CD4-positive, alpha-beta T cell treated with Interleukin-15 for 4 hours (primary cell): ENCODE results near the gene CCNQ.
"Not testable (repeated sequence)": the region's sequence is repeated elsewhere in the genome, so short reads cannot be mapped to it uniquely, and the experiment has no call there.

ENCODE experiments used
- DNase-seq: peaks from one replicate; pipeline ENCODE4 v3.0.0-alpha.2; 2020; ENCODE audit warnings: low spot score

The CCNQ gene

DNA sequence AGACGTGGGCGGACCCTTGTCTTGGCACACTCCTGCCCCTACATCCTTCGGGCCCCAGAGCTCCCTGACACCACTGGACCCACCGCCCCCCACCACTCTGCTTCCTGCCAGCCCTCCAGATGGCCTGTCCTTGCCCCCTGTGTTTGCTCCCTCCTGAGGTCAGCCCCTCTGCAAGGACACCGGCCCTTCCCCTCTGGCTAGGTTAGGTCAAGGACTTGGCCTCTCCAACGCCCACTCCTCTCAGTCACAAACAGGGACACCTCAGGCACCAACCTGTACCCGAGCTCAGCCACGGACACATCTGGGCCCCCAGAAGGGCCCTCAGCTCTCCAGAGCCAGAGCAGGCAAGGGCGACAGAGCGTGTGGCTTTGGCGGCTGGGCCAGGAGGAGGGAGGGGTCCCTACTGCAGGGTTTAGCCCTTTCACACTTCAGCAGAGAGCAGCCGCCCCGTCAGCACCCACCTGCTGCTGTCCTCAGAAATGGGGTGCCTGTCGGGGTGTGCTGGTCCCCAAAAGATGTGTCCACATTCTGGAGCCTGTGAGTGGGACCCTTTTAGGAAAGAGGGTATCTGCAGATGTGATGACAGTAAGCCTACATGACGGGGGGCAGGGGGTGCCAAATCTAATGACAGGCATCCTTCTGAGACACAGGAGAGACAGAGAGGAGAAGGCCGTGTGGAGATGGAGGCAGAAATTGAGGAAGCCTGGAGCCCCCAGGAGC, 24.5 kb upstream of the CCNQ start:
- DNase-seq = no peak

DNA sequence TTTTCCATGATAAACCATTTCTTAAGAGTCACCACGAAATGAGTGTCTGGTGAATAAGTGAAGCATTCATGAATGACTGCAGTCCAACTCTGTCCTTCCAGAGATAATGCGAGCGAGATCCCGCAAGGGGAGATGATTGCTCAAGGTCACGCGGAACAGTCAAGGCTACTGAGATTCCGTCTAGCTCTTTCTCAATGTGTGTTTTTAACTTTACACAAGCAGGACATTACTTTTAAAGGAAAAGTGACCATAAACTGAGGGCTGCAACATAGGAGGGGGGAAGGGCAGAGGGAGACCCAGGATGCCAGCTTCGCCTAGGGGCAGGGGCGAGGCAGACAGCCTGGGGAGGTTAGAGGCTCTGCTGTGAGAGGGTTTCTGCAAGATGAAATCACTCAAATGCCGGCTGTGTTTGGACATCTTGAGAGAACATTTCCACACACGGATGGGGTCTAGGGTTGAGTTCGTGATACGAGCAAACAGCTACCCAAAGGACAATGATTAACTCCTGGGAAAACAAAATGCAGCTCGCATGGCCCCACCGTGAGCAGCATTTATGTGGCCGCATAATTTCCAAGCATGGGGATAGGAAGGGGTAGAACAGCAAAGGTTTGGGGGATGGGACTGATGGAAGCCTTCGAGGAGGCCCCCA, 23.8 kb upstream of the CCNQ start:
- no peak for DNase-seq

DNA sequence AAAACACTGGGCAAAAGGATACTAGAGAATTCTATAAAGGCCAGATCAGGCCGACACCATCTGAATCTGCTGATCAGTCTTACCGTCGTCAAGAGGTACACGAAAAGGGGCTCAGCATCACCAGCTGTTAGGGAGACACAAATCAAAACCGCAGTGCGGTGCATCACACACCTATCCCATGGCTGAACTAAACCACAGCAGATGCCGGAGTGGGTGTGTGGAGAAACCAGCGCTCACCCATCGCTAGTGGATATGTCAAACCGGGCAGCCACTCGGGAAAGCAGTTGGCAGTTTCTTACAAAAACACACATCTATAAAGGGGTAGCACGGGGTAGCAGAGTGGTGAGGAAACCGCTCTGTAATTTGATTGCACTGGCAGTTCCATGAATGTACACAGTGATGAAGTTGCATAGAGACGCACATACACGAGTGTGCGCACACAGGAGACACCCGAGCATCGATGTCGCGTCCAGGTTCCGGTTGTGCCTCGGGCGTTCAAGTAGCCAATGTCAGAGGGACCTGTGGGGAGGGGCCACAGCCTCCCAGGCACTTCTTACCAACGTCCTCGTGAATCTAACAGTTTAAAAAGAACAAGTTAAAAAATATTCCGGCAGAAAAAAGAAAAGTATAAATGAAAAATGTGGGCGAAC, 23.1 kb upstream of the CCNQ start:
- DNase-seq = no peak

DNA sequence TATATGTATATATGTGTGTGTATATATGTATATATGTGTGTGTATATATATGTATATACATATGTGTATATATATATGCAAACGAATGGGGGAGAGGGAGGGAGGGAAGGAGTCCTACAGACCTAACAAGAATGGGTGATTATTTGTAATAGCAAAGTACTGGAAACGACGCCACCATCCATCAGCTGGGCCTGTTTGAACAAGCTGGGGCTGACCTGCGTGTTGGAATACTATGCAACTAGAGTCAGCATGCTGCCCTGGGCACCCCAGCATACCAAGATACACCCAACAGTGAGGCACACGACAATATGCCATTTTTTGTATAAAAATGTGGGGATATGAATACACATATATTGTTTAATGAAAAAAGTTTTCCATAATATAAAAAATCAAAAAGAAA, 21.6 kb upstream of the CCNQ start:
- DNase-seq = no peak

DNA sequence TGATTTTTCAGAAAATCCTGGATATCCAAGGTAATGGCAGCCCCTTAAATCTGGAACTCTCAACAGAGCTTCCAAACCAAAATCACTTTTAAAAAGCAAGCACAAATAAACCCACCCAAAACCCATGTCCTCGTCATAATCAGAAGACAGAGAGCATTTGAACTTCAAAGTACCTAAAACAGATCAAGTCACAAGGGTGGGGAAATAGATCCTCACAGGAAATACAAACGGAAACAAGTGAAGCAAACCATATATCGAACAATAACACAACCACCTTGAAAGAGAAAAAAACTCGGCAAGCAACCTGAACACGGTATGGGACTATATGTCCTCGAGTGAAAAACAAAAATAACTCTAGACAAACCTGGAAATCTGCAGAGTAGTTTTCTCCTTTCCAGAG, 15.9 kb upstream of the CCNQ start:
- no peak for DNase-seq

DNA sequence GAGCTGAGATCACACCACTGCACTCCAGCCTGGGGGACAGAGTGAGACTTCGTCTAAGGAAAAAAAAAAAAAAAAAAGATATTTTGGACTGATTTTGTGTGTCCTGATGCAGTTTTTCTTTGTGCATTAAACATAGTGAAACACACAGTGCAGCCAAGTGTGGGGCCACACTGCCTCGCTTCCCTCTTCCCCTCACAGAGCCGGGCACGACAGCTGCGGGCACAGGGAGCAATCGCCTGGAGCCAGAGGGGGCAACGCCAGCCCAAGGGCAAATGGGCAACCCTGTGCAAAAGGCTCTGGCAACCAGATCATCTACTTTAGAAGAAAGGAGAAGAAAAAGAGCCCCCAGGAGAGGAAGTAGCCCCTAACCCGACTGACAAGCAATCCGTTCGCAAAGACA, 13.5 kb upstream of the CCNQ start:
- no peak for DNase-seq

DNA sequence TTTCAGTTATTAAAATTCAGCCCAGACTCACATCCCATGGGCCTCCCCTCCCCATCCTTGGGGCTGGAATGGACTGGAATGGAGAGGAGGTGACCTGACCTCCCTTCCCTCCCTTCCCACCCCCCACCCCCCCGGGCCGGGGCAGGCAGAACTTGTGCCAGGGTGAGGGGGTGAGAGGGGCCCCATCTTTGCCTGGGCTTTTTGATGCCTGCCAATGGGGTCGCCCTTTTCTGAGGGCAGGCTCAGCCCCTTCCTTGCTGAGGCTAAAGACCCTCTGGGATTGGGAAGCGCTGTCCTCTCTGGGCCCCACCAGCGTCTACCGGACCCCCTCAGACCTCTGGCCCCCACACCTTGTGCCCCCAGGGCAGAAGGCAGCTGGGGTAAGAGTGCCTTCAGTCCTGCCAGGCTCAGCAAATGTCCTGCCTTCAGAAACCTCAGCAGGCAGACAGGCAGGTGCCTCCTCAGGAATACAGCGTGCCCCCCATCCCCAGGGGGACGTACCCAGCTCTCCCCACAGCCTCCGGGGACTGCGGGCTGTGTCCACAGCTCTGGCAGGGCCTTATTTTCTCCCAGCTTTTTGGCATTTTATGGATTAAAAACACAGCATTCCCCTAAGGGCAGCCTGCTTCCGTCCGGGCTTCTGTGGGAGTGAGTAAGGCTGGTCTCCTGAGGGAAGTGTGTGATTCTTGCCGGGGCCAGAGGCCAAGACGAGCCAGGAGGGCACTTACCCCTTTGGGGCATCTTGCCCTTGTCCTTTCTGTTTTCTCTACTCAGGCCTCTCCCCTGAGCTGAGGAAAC, 12.6 kb upstream of the CCNQ start:
- DNase-seq = no peak

DNA sequence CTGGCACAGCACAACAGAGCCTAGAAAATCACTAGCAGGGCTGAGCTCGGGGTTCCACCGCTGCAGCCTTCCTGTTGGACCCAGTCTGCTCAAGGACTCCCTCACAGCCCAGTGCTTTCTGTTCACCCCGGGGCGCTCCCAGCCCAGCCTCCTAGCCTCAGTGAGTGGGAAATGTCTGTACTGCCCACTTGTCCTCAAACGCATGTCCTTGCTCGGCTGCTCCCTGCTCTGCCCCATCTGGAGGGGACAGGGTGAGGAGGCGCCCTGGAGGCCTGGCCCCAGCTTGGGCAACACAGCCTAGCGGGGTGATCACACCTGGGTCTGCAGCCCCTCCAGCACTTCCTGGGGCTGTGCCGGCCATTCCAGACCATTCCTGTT, 11.9 kb upstream of the CCNQ start:
- DNase-seq = no peak

DNA sequence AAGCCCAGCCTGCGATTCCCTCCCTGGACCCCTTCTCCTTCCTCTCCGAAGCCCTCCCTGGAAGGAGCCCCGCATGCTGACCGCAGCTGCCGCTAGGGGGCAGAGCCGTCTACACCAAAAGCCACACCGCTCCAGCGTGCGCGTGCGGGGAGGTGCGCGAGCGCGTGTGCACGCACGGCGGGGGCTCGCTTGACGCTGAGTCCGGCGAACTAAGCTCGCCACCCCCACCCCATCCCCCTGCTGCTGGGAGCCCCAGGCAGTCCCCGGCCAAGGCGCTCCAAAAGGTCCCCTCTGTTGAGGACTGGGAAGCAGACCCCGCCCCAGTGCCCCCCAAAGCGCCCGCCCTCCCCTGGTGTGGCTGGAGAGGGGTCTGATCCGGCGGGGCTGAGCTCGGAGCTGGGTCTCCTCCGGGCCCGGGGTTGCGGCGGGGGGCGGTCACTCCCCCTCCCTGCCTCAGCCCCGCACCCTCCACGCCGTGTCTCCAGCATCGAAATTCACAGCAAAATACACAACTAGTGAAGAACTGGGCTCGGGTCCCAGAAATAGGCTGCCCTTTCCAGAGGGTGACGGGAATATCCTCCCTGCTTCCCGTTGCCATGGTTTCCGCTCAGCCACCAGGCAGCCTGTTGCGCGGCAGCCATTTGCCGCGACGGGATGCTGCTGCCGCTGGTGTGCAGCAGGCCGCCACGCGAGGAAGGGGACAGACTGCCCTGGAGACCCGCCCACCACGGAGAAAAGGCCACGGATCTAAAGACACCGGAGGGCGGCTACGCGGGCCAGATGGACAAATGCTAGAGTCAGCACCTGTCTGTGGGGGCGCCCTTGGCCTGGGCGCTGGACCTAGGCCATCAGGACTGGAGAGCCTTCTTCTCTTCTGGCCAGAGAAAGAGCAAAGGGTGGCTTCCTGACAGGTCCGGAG, 11.2 kb upstream of the CCNQ start:
- DNase-seq = peak; percentile 72

DNA sequence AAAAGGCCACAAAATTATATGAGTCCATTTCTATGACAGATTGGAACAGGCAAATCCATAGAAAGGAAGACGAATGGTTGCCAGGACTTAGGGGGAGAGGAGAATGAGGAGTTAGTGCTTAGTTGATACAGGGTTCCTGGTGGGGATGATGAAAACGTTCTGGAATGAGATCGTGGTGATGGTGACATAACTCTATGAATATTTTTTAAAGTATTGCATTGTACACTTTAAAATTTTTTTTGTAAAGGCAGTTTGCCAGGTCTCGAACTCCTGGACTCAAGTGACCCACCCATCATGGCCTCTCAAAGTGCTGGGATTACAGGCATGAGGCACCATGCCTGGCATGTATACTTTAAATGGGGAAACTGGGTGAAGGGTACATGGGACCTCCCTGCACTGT, 9.9 kb upstream of the CCNQ start:
- no peak for DNase-seq

DNA sequence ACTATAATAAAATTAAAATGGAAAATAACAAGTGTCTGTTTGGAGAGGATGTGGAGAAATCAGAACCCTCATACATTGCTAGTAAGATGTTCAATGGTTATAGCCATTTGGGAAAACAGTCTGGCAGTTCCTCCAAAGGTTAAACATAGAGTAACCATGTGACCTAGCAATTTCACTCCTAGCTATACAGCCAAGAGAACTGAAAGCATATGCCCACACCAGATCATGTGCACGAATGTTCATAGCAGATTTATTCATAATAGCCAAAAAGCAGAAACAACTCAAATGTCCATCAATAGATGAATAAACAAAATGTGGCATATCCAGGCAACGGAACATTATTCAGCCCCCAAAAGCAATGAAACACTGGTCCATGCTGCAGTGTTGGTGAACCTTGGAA, 9.4 kb upstream of the CCNQ start:
- no peak for DNase-seq

DNA sequence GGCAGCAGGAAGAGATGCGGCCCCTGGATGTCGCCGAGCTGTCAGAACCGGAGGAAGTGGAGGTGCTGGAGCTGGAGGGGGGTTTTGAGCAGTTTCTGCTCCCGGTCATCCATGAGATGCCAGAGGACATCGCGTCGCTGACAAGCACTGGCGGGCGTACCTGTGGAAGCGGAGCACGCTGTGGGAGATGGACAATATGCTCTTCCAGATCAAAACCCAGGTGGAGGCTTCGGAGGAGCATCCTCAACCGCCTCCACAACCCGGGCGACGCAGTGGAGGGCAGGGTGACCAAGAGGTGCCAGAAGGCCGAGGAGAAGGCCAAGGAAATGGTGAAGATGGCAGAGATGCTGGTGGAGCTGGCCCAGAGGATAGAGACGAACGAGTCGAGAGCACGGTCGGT, 7.6 kb upstream of the CCNQ start:
- no peak for DNase-seq

DNA sequence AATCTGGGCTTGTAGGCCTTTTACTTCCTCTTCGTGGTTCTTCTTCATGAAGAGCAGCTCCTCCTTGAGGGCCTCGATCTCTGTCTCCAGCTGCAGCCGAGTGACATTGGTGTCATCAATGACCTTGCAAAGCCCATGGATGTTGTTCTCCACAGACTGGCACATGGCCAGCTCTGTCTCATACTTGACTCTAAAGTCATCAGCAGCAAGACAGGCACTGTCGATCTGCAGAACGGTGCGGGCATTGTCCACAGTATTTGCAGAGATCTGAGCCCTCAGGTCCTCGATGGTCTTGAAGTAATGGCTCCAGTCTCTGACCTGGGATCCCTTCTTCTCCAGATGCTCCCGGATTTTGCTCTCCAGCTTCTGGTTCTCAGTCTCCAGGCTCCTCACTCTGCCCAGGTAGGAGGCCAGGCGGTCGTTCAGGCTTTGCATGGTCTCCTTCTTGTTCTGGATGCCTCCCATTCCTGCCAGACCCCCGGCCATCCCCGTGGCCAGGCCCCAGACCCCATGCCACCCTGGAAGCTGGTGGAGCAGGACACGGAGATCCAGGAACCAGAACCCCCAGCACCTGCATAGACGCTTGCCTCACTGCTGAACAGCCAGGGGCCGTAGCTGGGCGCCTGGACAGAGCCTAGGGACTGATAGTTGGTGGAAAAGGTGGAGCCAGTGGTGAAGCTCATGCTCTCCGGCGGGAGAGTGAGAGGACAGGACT, 5.9 kb upstream of the CCNQ start:
- DNase-seq = not testable (repeated sequence)

DNA sequence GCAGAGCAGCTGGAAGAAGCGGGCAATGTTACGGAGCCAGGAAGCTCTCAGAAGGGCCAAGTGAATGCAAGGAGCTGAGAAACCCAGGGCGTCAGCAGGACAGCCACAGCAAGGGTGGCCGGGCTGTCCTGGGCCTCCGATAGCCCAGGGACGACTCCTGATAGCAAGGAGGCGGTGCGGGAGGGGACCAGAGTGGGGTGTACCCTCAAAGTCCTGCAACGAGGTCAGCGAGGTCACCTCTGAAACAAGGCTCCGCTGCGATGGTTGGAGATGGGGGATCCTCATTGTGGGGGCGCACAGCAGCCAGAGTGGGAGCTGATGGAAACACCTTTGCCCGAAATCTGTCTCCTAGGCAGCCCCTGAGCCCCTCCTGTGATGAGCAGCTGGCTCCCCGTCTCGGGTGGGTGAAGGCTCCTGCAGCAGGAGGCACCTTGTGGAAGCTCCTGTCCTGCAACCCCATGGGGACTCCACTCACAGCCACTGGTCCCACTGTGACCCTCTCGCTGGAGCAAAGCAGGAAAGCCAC, 4.3 kb upstream of the CCNQ start:
- DNase-seq = no peak

DNA sequence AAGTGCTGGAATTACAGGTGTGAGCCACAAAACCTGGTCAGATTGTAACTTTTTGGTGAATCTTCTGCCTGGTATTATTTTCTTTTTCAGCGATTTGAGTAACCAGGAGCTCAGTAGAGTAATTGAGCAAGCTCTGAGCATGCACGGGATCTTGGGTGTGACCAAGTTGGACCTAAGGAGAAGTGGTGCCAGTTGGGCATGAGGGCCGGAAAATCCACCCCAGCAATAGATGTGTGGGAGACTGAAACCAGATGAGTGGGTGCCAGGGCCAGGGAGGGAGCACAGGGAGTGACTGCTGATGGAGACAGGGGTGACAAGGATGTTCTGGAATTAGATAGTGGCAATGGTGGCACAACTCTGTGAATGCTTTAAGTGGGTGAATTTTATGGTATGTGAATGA, 3.7 kb upstream of the CCNQ start:
- DNase-seq = no peak

DNA sequence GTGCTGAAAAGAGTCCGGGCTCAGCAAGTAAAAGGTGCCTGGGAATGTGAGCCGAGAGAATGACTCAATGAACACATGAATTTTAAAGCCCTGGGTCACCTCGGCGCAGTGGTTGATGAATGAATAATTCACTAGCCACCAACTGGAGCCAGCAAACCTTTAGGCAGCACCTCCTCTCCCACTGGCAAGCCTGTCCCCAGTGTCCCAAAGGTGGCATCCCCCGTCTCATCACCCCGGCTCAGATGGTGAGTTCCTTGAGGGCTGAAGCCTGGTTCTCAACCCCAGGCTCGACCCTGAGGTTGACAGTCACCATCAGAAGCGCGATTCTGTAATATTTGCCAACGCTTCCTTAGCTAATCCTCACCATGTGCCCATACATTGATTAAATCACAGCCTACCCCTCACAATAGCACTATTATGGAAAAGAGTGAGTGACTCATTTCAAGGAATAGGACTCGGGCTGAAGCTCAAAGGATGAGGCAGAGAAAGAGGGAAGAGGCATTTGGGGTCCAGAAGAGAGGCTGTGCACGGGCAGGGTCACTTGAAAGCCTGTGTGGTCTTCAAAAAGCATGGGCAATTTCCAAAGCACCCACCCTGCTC, 2.7 kb upstream of the CCNQ start:
- DNase-seq = no peak

DNA sequence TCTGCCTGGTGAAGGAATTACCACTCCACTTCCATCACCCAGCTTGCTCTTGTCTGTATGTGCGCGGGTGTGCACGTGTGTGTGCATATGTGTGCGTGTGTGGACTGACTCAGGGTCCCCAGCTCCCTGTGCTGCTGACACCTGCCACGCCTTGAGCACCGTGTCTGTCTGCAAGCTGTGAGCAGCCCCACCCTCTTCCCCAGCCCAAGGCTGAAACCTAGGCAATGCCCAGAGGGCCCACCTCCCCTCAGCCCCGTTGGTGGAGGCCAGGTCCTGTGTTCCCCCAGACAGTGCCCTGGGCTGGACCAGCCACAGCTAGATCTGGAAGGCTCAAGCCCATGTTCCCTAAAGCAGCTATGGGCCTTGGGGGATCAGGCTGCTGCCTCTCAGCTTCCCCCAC, 2.0 kb upstream of the CCNQ start:
- no peak for DNase-seq

DNA sequence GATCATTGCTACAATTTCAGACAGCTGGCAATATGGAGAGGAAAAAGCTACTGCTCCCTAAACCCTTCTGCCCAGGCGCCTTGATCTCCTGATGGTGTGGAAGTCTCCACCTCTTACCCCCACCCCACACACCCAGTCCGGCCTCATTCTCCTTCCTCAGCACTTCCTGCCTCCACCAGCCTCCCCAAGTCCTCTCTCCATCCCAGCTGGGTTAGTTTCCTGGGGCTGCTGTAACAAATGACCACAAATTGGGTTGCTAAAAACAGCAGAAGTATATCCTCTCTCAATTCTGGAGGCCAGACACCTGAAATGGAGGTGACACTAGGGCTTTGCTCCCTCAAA, 1.1 kb upstream of the CCNQ start:
- no peak for DNase-seq

DNA sequence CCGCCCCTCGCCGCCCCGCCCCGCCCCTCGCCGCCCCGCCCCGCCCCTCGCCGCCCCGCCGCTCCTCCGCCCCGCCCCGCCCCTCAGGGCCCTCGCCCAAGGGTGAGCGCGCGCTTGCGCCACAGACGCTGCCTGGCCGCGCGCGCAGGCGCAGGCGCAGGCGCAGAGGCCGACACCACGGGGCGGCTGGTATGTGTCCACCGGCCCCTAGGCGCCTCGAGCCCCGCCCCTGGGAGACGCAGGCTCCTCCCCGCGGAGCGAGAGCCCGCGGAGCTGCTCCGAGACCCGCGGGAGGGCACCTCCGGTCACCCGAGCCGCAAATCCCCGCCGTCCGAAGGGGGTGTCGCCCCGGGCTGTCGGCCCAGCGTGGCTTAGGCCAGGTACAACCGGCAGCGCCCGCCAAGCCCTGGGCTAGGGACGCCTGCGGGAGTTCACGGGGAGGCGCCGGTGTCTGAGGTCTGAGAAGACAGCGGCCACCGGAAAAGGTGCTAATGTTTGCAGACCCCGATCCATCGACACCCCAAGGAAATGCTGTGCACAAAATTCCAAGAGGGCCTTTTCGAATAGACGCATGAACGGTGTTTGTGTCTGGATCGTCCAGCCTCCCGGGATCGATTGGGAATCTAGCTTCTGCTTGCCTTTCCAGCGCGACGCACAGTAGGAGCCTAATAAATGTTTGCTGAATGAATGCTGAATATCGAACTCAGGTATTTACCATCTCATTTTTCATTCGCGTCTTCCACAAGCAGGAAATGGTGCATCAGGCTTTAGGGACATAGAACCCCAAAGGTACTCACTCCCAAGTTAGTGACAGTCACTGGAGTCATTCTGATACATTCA, 473 bp upstream of the CCNQ start:
- peak; percentile 90 for DNase-seq
